HFF-Myc (cell line): ENCODE results near the gene GPX4.
A peak's percentile ranks its signal among the peaks of the same experiment; 100 is the strongest.

Experiments used
- DNase-seq: peaks from one replicate; pipeline ENCODE4 v3.0.0-alpha.2; 2011; ENCODE audit warnings: low read depth; ENCODE audit errors: extremely low read depth
- H3K4me3 ChIP-seq: replicated peaks from 2 replicates; pipeline ENCODE4 v1.5.1; 2011; ENCODE audit warnings: low read depth, mild to moderate bottlenecking, control low read depth, low read length
- CTCF ChIP-seq: IDR thresholded peaks from 2 replicates; pipeline ENCODE4 v1.5.1; 2012; ENCODE audit warnings: mild to moderate bottlenecking, low read depth, low read length, control low read depth; ENCODE audit errors: missing control alignments

GPX4 gene

GRCh38 chr19:1093811-1094553 lies 9.8 kb upstream of the GPX4 start:
- no peak for DNase-seq
- TF ChIP-seq CTCF = no peak
- H3K4me3 ChIP-seq = peak overlapping the region; percentile 98

DNA sequence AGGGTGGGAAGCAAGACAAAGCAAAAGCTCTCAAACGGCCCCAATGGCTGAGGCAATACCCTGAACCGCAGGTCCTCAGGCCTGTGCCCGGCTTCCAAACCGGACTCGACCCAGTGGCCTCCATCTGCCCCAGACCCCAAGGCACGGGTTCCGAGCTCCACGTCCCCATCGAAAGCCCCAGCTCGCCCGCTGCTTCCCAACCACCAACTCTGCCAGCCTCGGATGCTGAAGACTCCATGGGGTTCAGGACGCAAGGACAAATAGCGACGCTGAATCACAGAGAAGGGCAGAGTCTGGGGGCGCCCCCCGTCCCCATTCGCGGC lies 9.2 kb upstream of the GPX4 start:
- DNase-seq = no peak
- peak overlapping the region; percentile 98 for H3K4me3 ChIP-seq
- no peak for TF ChIP-seq CTCF

DNA sequence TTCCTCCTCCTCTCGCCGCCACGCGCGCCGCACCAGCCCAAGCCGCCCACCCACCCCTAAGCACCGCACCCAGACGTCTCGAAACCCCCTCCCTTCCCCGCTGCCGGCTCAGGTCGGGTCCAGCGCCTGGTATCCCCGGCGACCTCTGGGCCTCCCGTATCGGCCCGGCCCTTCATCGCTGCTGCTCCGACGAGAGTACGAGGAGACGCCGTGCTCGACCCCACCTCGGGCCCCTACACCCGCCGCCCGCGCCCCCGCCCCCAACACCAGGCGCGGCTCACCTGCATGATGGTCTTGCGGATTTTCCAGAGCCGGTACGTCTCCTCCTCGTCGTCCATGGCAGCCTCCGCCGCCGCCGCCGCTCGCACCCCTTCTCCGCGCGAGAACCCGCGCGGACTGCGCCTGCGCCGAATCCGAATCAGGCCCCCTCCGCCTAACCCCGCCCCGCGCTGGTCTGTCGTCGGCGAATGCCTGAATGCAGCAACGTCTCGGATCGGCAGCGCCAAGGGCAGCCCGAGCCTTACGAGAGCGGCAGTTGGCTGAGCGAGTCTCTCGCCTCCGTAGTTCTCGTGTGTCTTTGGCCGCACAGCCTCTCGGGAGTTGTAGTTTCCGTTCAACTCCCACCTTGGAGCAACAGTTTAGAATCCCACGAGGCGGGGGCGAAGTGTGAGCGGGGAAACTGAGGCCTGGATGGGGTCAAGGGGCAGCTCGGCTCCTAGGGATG lies 8.7 kb upstream of the GPX4 start, which contains the start of gene POLR2E:
TSS of gene POLR2E (minus strand) at position 398 of the 724 bp plus-strand sequence. CDS start at position 338, 60 bp downstream.
- DNase-seq = peak; percentile 91
- H3K4me3 ChIP-seq = peak within 1 kb of the TSS; percentile 98
- no peak for TF ChIP-seq CTCF

GRCh38 chr19:1097810-1098176 lies 6.0 kb upstream of the GPX4 start:
- no peak for DNase-seq
- TF ChIP-seq CTCF = no peak
- H3K4me3 ChIP-seq = no peak overlapping the region

DNA sequence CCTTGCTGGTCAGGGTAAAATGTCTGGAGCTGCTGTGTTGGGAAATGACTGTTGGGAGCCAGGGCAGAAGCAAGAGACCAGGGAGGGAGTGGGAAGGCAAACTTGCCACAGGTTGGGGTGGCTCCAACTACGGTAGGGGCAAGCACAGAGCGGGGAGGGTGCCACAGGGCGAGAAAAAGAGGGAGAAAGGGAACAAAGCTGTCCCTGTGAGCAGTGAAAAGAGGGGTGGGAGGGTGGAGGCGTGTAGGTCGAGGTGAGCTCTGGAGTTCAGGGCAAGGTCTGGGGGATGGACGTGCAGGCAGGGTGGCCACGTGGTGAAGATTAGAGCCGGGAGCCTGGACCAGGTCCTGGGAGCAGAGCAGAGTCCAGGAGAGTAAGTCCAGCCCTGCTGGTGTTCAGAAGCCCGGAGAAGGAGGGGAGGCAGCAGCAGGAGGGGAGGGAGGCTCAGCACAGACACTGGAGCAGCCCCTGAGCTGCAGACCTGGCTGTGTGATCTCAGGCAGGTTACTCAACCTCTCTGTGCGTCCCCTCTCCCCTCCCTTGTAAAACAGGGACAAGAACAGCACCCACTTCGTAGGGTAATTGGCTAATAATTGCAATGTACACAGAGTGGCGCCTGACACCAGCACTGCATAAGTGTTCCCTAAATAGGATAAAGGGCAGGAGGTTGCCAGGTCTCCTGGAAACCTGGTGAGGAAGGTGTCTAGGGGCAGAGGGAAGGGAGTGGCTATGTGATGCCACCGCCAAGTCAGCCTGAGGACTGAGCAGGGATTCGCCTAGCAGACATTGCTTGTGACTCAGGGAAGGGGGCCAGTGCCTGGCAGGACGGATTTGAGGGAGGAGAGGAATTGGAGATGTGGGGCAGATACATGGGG lies 5.4 kb upstream of the GPX4 start:
- H3K4me3 ChIP-seq = no peak overlapping the region
- DNase-seq = no peak
- no peak for TF ChIP-seq CTCF

DNA sequence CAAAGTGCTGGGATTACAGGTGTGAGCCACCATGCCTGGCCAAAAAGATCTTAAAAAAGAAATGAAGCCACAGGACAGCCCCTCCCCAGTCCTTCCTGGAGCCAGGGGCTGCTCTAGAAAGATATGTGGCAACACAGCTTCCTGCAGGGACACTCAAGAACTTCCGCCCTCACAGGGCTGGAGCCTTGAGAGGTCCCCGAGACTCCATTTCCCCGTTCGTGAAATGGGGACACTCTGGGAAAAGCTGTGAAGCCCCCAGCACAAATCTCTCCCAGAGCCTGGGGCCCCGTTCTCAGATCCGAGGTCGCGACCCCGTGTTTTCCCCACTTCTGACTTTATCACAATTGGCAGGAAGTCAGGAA lies 2.5 kb upstream of the GPX4 start:
- no peak overlapping the region for H3K4me3 ChIP-seq
- TF ChIP-seq CTCF = no peak
- DNase-seq = no peak
